Measurements from ENCODE around the gene GSPT2.
"Not testable (repeated sequence)": the region's sequence is repeated elsewhere in the genome, so short reads cannot be mapped to it uniquely, and the experiment has no call there.

Gene GSPT2

GRCh38 chrX:51743179-51743957, at the start of gene GSPT2:
Gene GSPT2, plus strand, starts transcription at chrX:51743442. Its CDS starts 185 bp downstream, at chrX:51743627.
- DNase-seq (ENCODE audit: low spot score): no peak

- DNase-seq (ENCODE audit: low spot score): no peak
These were observed 49.0 kb upstream of the GSPT2 start for GRCh38 chrX:51694254-51694653.

GRCh38 chrX:51697397-51697796, 45.8 kb upstream of the GSPT2 start:
- no peak for DNase-seq (ENCODE audit: low spot score)

- not testable (repeated sequence) for DNase-seq (ENCODE audit: low spot score)
These were observed 32.7 kb upstream of the GSPT2 start, which contains the start of gene CENPVL1 for GRCh38 chrX:51710277-51711164. Gene CENPVL1, plus strand, starts transcription at chrX:51710512. Its CDS starts 0 bp downstream, at chrX:51710512.

- not testable (repeated sequence) for DNase-seq (ENCODE audit: low spot score)
These were observed 30.1 kb upstream of the GSPT2 start for GRCh38 chrX:51712943-51713647.

- DNase-seq (ENCODE audit: low spot score): no peak
These were observed 15.0 kb upstream of the GSPT2 start for GRCh38 chrX:51728202-51728601.

GRCh38 chrX:51737091-51737490, 6.2 kb upstream of the GSPT2 start:
- no peak for DNase-seq (ENCODE audit: low spot score)

- DNase-seq (ENCODE audit: low spot score): no peak
These were observed 656 bp upstream of the GSPT2 start for GRCh38 chrX:51742586-51742985.

- no peak for DNase-seq (ENCODE audit: low spot score)
These were observed 4.4 kb downstream of the GSPT2 start for GRCh38 chrX:51747671-51748070.

- no peak for DNase-seq (ENCODE audit: low spot score)
These were observed 16.0 kb downstream of the GSPT2 start for GRCh38 chrX:51759055-51759839.

GRCh38 chrX:51760657-51761056, 17.4 kb downstream of the GSPT2 start:
- DNase-seq (ENCODE audit: low spot score): no peak

GRCh38 chrX:51766546-51766945, 23.3 kb downstream of the GSPT2 start:
- DNase-seq (ENCODE audit: low spot score): no peak

GRCh38 chrX:51776851-51777250, 33.6 kb downstream of the GSPT2 start:
- no peak for DNase-seq (ENCODE audit: low spot score)

- no peak for DNase-seq (ENCODE audit: low spot score)
These were observed 36.1 kb downstream of the GSPT2 start for GRCh38 chrX:51779306-51779705.

GRCh38 chrX:51795136-51795535, 51.9 kb downstream of the GSPT2 start:
- DNase-seq (ENCODE audit: low spot score): no peak

All from hematopoietic multipotent progenitor cell treated with erythropoietin and hydrocortisone succinate and interleukin-3 and kit ligand, for 17 days (in vitro differentiated cells).